Brain pericyte (primary cell): ENCODE data around the gene PLA2G4A.

Source experiments
- DNase-seq: peaks from one replicate; pipeline ENCODE4 v3.0.0-alpha.2; 2012; ENCODE audit warnings: low read depth, low spot score

PLA2G4A gene

GRCh38 chr1:186977266-186977957, 148.7 kb downstream of the PLA2G4A start:
- DNase-seq = no peak

GRCh38 chr1:186978596-186979556, 150.1 kb downstream of the PLA2G4A start:
- peak; percentile 18 for DNase-seq

- no peak for DNase-seq
These were observed 151.7 kb downstream of the PLA2G4A start for GRCh38 chr1:186980400-186980799.

GRCh38 chr1:186982116-186982515, 153.4 kb downstream of the PLA2G4A start:
- DNase-seq = no peak

- DNase-seq = peak; percentile 41
These were observed 154.6 kb downstream of the PLA2G4A start for GRCh38 chr1:186983327-186983726.

GRCh38 chr1:186984959-186985358, 156.2 kb downstream of the PLA2G4A start:
- no peak for DNase-seq

GRCh38 chr1:186985889-186986491, 157.2 kb downstream of the PLA2G4A start:
- peak; percentile 24 for DNase-seq

GRCh38 chr1:186987065-186987464, 158.3 kb downstream of the PLA2G4A start:
- DNase-seq = no peak

- DNase-seq = no peak
These were observed 159.0 kb downstream of the PLA2G4A start for GRCh38 chr1:186987769-186988168.

GRCh38 chr1:186993996-186994395, 165.2 kb downstream of the PLA2G4A start:
- DNase-seq = no peak

- DNase-seq = no peak
These were observed 166.1 kb downstream of the PLA2G4A start for GRCh38 chr1:186994897-186995296.

- no peak for DNase-seq
These were observed 168.1 kb downstream of the PLA2G4A start for GRCh38 chr1:186996816-186997215.

- DNase-seq = no peak
These were observed 169.1 kb downstream of the PLA2G4A start for GRCh38 chr1:186997877-186998276.

GRCh38 chr1:186999506-186999905, 170.8 kb downstream of the PLA2G4A start:
- no peak for DNase-seq

GRCh38 chr1:187001198-187001889, 172.6 kb downstream of the PLA2G4A start:
- no peak for DNase-seq

- DNase-seq = no peak
These were observed 174.6 kb downstream of the PLA2G4A start for GRCh38 chr1:187003353-187003752.

GRCh38 chr1:187006896-187007295, 178.1 kb downstream of the PLA2G4A start:
- no peak for DNase-seq

GRCh38 chr1:187009320-187009719, 180.6 kb downstream of the PLA2G4A start:
- DNase-seq = no peak

GRCh38 chr1:187010571-187011309, 182.0 kb downstream of the PLA2G4A start:
- no peak for DNase-seq

- DNase-seq = no peak
These were observed 184.9 kb downstream of the PLA2G4A start for GRCh38 chr1:187013582-187014200.

GRCh38 chr1:187018291-187018690, 189.5 kb downstream of the PLA2G4A start:
- no peak for DNase-seq
